ENCODE measurements around the gene NRIP1.

NRIP1 gene, protein sequence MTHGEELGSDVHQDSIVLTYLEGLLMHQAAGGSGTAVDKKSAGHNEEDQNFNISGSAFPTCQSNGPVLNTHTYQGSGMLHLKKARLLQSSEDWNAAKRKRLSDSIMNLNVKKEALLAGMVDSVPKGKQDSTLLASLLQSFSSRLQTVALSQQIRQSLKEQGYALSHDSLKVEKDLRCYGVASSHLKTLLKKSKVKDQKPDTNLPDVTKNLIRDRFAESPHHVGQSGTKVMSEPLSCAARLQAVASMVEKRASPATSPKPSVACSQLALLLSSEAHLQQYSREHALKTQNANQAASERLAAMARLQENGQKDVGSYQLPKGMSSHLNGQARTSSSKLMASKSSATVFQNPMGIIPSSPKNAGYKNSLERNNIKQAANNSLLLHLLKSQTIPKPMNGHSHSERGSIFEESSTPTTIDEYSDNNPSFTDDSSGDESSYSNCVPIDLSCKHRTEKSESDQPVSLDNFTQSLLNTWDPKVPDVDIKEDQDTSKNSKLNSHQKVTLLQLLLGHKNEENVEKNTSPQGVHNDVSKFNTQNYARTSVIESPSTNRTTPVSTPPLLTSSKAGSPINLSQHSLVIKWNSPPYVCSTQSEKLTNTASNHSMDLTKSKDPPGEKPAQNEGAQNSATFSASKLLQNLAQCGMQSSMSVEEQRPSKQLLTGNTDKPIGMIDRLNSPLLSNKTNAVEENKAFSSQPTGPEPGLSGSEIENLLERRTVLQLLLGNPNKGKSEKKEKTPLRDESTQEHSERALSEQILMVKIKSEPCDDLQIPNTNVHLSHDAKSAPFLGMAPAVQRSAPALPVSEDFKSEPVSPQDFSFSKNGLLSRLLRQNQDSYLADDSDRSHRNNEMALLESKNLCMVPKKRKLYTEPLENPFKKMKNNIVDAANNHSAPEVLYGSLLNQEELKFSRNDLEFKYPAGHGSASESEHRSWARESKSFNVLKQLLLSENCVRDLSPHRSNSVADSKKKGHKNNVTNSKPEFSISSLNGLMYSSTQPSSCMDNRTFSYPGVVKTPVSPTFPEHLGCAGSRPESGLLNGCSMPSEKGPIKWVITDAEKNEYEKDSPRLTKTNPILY (N-terminal part only)

DNA sequence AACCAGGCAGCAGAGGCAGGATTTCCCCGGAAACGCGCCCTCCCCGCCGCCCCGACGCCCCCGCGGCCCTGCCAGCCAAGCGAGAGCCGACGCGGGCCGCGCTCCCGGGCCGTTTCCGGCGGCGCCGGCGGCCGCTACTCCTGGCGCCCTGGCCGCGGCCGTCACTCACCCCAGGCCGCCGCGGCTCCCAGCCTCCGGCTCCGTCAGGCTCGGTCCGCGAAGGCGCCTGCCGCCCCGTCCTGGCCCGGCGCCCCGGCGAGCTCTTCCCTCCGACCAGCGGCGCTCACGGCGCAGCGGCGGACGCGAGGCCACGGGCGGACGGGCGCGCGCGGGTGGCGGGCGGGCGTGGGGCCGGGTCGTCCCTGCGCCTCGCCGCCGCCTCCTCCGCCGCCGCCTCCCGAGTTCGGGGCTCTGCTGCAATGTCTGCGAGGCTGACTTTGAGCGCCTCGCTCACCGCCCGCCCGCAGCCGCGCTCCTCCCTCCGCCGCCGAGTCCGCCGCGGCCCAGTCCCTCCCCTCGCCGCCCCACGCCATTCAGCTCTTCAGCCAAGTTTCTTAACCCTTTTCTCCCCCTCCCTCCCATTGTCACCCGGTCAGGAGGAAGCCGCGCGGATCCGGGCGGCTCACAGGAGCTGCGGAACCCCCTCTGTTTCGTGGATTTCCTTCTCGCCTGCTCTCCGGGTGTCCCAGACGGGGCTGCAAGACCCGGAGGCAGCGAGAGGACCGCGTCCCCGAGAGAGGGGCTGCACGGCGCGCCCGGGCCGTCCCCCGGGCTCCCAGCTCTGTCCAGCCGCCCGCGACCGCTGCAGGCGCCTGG is at the start of gene NRIP1:
Gene NRIP1 (minus strand): TSS at position 425 of the 816 bp plus-strand sequence. CDS start 96,808 bp downstream, outside the sequence.
- Mint-ChIP-seq H3K9me3 (no peaks in the 10 kb centered on the region), H3K27ac (peak within 1 kb of the TSS; percentile 98 to 100 (median 99)), H3K4me1 (peaks cover 40% of the 10 kb centered on the region), H3K27me3 (ENCODE audit: low read depth) (peaks cover 4% of the 10 kb centered on the region), H3K36me3 (ENCODE audit: low read depth) (peaks cover 9% of the 10 kb centered on the region), H3K4me3 (peak within 1 kb of the TSS; percentile 97 to 99 (median 98))
- TF ChIP-seq, protein P1, sequence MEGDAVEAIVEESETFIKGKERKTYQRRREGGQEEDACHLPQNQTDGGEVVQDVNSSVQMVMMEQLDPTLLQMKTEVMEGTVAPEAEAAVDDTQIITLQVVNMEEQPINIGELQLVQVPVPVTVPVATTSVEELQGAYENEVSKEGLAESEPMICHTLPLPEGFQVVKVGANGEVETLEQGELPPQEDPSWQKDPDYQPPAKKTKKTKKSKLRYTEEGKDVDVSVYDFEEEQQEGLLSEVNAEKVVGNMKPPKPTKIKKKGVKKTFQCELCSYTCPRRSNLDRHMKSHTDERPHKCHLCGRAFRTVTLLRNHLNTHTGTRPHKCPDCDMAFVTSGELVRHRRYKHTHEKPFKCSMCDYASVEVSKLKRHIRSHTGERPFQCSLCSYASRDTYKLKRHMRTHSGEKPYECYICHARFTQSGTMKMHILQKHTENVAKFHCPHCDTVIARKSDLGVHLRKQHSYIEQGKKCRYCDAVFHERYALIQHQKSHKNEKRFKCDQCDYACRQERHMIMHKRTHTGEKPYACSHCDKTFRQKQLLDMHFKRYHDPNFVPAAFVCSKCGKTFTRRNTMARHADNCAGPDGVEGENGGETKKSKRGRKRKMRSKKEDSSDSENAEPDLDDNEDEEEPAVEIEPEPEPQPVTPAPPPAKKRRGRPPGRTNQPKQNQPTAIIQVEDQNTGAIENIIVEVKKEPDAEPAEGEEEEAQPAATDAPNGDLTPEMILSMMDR (IDR thresholded peaks at IDR 0.05; ENCODE audit: unreplicated experiment in 3 of 3): no peak

DNA sequence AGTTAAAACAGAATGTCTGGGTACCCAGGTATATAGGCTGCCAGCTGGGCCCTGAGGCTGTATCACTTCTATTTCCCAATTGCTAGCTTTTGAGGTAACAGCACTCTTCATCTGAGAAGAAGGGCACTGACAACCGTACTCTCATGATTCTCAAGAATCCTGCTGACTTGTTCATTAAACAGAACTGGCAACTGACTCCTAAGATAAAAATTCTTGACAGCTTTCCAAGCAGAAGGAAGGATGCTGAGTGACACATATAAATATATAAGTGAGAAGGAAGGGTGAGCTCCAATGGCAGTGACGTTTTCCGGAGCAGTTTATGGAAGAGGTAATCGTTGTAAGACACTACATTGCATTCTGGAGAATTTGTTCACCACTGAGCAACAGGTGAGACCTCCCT is 48.1 kb upstream of the NRIP1 start:
- no peak overlapping the region for H3K4me3 Mint-ChIP-seq
- peaks cover 4% of the 10 kb centered on the region for H3K4me1 Mint-ChIP-seq
- H3K27ac Mint-ChIP-seq: no peak overlapping the region
- TF ChIP-seq, protein P1 (IDR thresholded peaks at IDR 0.05; ENCODE audit: unreplicated experiment in 3 of 3): no peak
- H3K9me3 Mint-ChIP-seq: no peaks in the 10 kb centered on the region
- H3K27me3 Mint-ChIP-seq (ENCODE audit: low read depth): no peaks in the 10 kb centered on the region
- H3K36me3 Mint-ChIP-seq (ENCODE audit: low read depth): no peaks in the 10 kb centered on the region

DNA sequence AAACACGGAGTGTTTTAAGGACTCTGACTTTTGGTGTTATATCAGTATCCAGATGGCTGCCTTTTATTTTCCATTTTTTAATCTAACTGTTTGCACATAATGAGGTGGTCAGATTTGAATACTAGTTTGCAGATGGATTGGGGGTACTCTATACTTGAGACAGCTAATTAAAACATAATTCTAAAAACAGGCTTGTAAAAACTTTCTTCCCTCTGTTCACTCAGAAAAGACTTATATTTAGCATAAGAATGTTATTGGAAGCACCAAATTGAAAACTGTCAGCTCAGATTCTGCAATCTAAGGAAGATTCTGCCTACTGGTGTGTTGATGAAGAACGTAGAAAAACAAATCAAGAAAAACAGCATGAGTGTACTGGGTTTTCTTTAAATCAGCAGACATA is 44.0 kb upstream of the NRIP1 start:
- Mint-ChIP-seq H3K4me1 (peaks cover 8% of the 10 kb centered on the region), H3K27ac (peak overlapping the region in 1 of 3 experiments; percentile 8), H3K36me3 (ENCODE audit: low read depth) (no peaks in the 10 kb centered on the region), H3K9me3 (no peaks in the 10 kb centered on the region), H3K4me3 (no peak overlapping the region), H3K27me3 (ENCODE audit: low read depth) (no peaks in the 10 kb centered on the region)
- TF ChIP-seq, protein P1 (IDR thresholded peaks at IDR 0.05; ENCODE audit: unreplicated experiment in 3 of 3): no peak

DNA sequence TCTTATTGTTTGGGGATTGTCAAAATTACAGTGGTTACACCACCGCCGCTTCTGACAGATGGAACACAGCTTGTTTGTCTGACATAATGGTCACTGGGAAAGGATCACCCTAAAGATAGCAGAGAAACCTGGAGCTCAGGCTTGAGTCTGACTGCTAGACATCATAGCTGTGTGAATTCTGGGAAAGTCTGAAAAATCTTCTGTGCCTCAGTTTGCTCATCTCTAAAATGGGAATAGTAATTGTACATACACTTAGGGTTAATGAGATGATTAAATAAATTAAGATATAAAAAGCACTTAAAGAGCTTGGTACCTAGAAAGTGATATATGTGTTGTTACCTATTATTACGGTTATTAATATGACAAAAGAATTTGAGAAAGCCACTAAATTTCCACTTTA is 39.7 kb upstream of the NRIP1 start:
- Mint-ChIP-seq H3K9me3 (no peaks in the 10 kb centered on the region), H3K27me3 (ENCODE audit: low read depth) (no peaks in the 10 kb centered on the region), H3K27ac (no peak overlapping the region), H3K36me3 (ENCODE audit: low read depth) (no peaks in the 10 kb centered on the region), H3K4me1 (peaks cover 5% of the 10 kb centered on the region), H3K4me3 (no peak overlapping the region)
- TF ChIP-seq, protein P1 (IDR thresholded peaks at IDR 0.05; ENCODE audit: unreplicated experiment in 3 of 3): no peak

DNA sequence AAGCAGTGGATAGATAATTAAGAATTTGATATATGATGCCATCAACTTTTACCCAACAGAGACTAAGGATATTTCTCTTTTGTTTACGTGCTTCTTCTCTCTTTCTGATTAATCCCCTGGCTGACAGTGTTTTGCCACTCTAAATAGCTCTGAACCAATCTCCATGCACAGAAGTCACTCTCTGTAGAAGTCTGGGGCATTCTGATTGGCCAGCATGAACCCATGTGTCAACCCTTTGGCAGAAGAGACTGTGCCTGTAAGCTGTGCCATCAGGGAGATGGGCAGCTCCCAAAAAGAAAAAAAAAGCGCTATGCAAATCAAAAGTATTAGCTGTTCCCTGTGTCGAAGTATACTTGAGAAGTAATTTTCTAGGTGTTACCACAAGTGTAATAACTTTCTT is 34.1 kb upstream of the NRIP1 start:
- H3K4me3 Mint-ChIP-seq: no peak overlapping the region
- peaks cover 24% of the 10 kb centered on the region for H3K4me1 Mint-ChIP-seq
- no peaks in the 10 kb centered on the region for H3K36me3 Mint-ChIP-seq (ENCODE audit: low read depth)
- TF ChIP-seq, protein P1 (IDR thresholded peaks at IDR 0.05; ENCODE audit: unreplicated experiment in 3 of 3): no peak
- peak overlapping the region in 2 of 3 experiments; percentile 8 to 18 for H3K27ac Mint-ChIP-seq
- H3K9me3 Mint-ChIP-seq: no peaks in the 10 kb centered on the region
- no peaks in the 10 kb centered on the region for H3K27me3 Mint-ChIP-seq (ENCODE audit: low read depth)
